ENCODE results near the gene STPG2.

GRCh38 chr4:97656044-97656720 lies 487.1 kb downstream of the STPG2 start:
- TF ChIP-seq MAX (IDR thresholded peaks at IDR 0.05) (no peak), CTCF (IDR thresholded peaks at IDR 0.05; ENCODE audit: low read depth, low read length, missing input control) (no peak), YY1 (IDR thresholded peaks at IDR 0.05) (no peak)

Data from liver (tissue), 2 donors.